ENCODE measurements around the gene PROX1.

GRCh38 chr1:214085325-214085724 is 97.6 kb downstream of the PROX1 start:
- TF ChIP-seq EZH2 (IDR thresholded peaks at IDR 0.05; ENCODE audit: insufficient read depth, poor library complexity, severe bottlenecking), result no peak
- TF ChIP-seq EZH2phosphoT487 (IDR thresholded peaks at IDR 0.05; ENCODE audit: insufficient read depth, low read depth), result no peak
